Vagina (tissue), 2 donors: ENCODE measurements around the gene MBTPS1. TPM values are rescaled to one million over a fixed set of nuclear protein-coding genes. Genes with fewer than 3 reads are reported as not detected.

Source experiments
- DNase-seq, 2 donors: peaks; one replicate each; pipeline ENCODE4 v3.0.0-alpha.2; 2017; ENCODE audit errors: extremely low spot score in 2 of 2
- H3K27ac ChIP-seq: fragments of 200-600 bp; sonication (generic); one replicate; pipeline ENCODE4 v1.5.1; 2019
- H3K27me3 ChIP-seq: fragments of 200-600 bp; sonication (generic); one replicate; pipeline ENCODE4 v1.5.1; 2019
- H3K36me3 ChIP-seq, 2 donors: fragments of 200-600 bp; sonication (generic); one replicate each; pipeline ENCODE4 v1.5.1; 2017 to 2019
- H3K4me1 ChIP-seq: fragments of 200-600 bp; sonication (generic); one replicate; pipeline ENCODE4 v1.5.1; 2019
- H3K4me3 ChIP-seq, 2 donors: fragments of 200-600 bp; sonication (generic); 1 replicate in 1 of 2; 2 replicates in 1 of 2; pipeline ENCODE4 v1.5.1; 2016 to 2019
- H3K9me3 ChIP-seq: fragments of 200-600 bp; sonication (generic); one replicate; pipeline ENCODE4 v1.5.1; 2019
- CTCF ChIP-seq, 3 experiments: fragments of 450-650 bp in 2 of 3; fragments of 200-600 bp in 1 of 3; sonication (generic) in 1 of 3; IDR thresholded peaks; one replicate each; pipeline ENCODE4 v1.5.1; 2017 to 2019; ENCODE audit warnings: antibody characterized with exemption in 3 of 3, mild to moderate bottlenecking in 2 of 3, moderate library complexity in 2 of 3
- POLR2A ChIP-seq, 2 donors: fragments of 450-650 bp; IDR thresholded peaks; one replicate each; pipeline ENCODE4 v1.6.1; 2017; ENCODE audit warnings: antibody characterized with exemption in 2 of 2, mild to moderate bottlenecking in 2 of 2, moderate library complexity in 2 of 2
- POLR2AphosphoS5 ChIP-seq, 2 donors: sonication (generic); formaldehyde crosslinking; IDR thresholded peaks; one replicate each; pipeline ENCODE4 v1.9.0; 2017; ENCODE audit warnings: antibody characterized with exemption in 2 of 2, mild to moderate bottlenecking in 2 of 2, low read depth in 1 of 2; ENCODE audit not compliant: insufficient read depth in 1 of 2
- intact Hi-C: fragments of 100-400 bp; cut with DNase I; formaldehyde crosslinking; loops from one replicate; pipeline ENCODE4 v1.15.1; 2023
- total RNA-seq: library from RNA; depleted of rRNA; stranded (reverse); fragments of >200 nt; gene quantifications from one replicate; pipeline ENCODE4 v1.2.3, GENCODE V29; 2016

MBTPS1 gene
- total RNA-seq, 1 donor from 2014 or later = 71.0 TPM

DNA sequence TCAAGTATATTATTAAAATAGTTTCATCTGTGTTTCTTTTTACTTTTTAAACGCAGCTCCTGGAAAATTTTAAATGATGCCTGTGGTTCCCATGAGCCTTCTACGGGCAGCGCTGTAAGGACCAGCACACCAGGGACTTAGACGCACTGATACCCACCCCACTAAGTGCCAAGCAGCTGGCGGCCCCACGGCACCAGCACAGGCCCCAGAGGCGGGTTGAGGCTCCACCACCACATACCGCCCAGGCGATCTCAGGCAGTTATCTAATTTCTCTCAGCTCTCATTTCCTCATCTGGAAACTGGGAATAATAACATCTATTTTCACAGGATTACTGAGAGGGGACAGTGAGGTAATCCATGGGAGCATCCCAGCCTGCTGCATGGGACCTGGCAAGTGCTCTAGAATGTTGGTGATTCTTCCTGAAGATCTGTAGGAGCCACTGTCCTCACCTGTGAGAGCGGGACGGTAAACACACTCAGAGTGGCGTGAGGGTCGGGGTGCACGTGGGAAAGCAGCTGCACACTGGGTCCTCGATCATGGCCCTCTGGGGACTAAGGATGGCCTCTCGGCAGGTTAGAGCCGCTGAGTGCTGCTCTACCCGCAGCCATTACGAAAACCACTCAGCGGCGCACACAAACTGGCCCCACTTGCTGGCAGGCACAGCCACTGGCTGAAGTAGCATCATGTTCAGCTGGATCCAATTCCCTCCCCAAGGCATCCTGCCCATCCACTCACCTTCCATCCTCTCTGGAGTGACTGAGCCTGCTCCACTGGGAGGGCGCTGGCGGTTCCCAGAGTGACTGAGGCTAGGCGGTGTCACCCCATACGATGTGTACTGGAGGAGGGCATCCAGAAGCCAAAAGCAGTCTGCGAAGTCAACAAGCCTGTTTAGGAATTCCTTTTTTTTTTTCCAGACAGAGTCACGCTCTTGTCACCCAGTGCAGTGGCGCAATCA, 56.5 kb downstream of the MBTPS1 start:
- TF ChIP-seq POLR2A (IDR thresholded peaks at IDR 0.05) (no peak), POLR2AphosphoS5 (IDR thresholded peaks at IDR 0.05; ENCODE audit: insufficient read depth in 1 of 2, low read depth in 1 of 2) (no peak), CTCF (IDR thresholded peaks at IDR 0.05) (no peak)
- H3K27ac ChIP-seq = no peak overlapping the region
- intact Hi-C loops = loop anchor here (10.0 kb wide), 1 partner anchor 95 kb away; the partner anchor contains the start of gene NECAB2
- no peaks in the 10 kb centered on the region for H3K4me1 ChIP-seq
- no peak overlapping the region for H3K4me3 ChIP-seq
- no peak for DNase-seq
- H3K9me3 ChIP-seq = no peaks in the 10 kb centered on the region
- no peaks in the 10 kb centered on the region for H3K27me3 ChIP-seq
- H3K36me3 ChIP-seq = peaks cover 0 to 81% of the 10 kb centered on the region in 2 donors

DNA sequence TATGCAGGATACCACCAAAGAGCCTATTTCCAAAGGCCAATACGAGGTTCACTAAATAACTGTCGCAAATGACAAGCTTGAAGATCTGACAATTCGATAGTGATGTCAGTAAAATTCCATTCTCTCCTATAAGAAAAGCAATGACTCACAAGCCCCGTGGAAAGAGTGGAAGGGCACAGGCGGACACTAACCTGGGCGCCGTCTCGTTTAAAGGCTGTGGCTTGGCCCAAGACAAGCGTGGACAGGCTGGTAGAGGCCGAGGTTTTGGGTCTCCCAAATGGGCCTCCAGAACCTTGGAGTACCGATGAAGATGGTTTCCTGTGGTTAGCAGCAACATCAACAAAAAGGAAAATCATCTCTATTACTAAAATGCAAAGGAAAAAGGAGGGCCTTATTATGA, 57.6 kb downstream of the MBTPS1 start:
- Histone ChIP-seq H3K4me1 (no peaks in the 10 kb centered on the region), H3K36me3 (peaks cover 0 to 84% of the 10 kb centered on the region in 2 donors), H3K4me3 (no peak overlapping the region), H3K27me3 (no peaks in the 10 kb centered on the region), H3K9me3 (no peaks in the 10 kb centered on the region), H3K27ac (no peak overlapping the region)
- DNase-seq = no peak
- TF ChIP-seq CTCF (IDR thresholded peaks at IDR 0.05) (no peak), POLR2AphosphoS5 (IDR thresholded peaks at IDR 0.05; ENCODE audit: insufficient read depth in 1 of 2, low read depth in 1 of 2) (no peak), POLR2A (IDR thresholded peaks at IDR 0.05) (no peak)
- intact Hi-C loops = no loop called here

DNA sequence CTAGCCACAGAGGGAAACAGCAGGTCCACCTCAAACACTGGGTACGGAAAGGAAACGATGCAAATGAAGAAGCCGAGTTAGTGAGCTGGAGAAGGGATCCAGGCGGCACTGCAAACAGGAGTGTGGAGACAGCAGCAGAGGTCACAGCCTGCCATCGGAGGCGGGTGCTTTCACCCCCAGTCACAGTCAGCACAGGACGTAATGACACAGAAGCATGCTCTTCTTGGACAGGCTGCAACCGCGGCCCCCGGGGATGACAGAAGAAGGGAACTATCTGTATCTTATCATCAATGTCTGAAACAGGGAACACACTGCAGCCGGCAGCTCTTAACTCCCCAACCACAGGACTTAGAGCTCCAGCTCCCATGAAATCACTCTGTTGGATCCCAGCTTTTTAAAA, 58.1 kb downstream of the MBTPS1 start:
- intact Hi-C loops = no loop called here
- TF ChIP-seq POLR2A (IDR thresholded peaks at IDR 0.05) (no peak), CTCF (IDR thresholded peaks at IDR 0.05) (no peak), POLR2AphosphoS5 (IDR thresholded peaks at IDR 0.05; ENCODE audit: insufficient read depth in 1 of 2, low read depth in 1 of 2) (no peak)
- Histone ChIP-seq H3K36me3 (peaks cover 0 to 88% of the 10 kb centered on the region in 2 donors), H3K9me3 (no peaks in the 10 kb centered on the region), H3K4me3 (no peak overlapping the region), H3K27ac (no peak overlapping the region), H3K4me1 (no peaks in the 10 kb centered on the region), H3K27me3 (no peaks in the 10 kb centered on the region)
- DNase-seq = no peak

GRCh38 chr16:84058211-84058610, 58.5 kb downstream of the MBTPS1 start:
- no peak overlapping the region for H3K27ac ChIP-seq
- TF ChIP-seq POLR2A (IDR thresholded peaks at IDR 0.05) (no peak), POLR2AphosphoS5 (IDR thresholded peaks at IDR 0.05; ENCODE audit: insufficient read depth in 1 of 2, low read depth in 1 of 2) (no peak), CTCF (IDR thresholded peaks at IDR 0.05) (no peak)
- no peak for DNase-seq
- intact Hi-C loops = no loop called here
- no peaks in the 10 kb centered on the region for H3K4me1 ChIP-seq
- H3K27me3 ChIP-seq = no peaks in the 10 kb centered on the region
- peaks cover 0 to 92% of the 10 kb centered on the region in 2 donors for H3K36me3 ChIP-seq
- H3K4me3 ChIP-seq = no peak overlapping the region
- H3K9me3 ChIP-seq = no peaks in the 10 kb centered on the region

DNA sequence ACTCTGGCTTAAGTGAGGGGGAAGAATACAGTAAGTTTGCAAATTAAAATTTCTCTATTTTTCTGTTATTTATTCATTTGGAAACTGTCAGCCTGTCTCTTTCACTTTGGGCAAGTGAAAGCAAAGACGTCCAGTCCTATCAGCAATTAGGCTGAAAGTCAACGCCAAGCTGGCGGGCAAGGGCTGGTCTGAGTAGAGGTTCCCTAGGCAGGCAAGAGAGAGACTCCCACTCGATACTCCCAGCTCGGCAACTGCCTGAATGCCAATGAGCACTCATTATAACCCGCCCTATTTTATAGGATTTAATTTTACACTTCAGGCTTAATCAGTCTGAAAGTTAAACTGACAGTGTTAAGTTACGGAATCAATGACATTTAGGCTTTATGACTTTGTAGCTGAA, 59.8 kb downstream of the MBTPS1 start:
- Histone ChIP-seq H3K36me3 (peaks cover 0 to 94% of the 10 kb centered on the region in 2 donors), H3K9me3 (no peaks in the 10 kb centered on the region), H3K4me3 (no peak overlapping the region), H3K27me3 (no peaks in the 10 kb centered on the region), H3K4me1 (no peaks in the 10 kb centered on the region), H3K27ac (no peak overlapping the region)
- intact Hi-C loops = no loop called here
- no peak for DNase-seq
- no peak for TF ChIP-seq POLR2AphosphoS5 (IDR thresholded peaks at IDR 0.05; ENCODE audit: insufficient read depth in 1 of 2, low read depth in 1 of 2)
- no peak for TF ChIP-seq CTCF (IDR thresholded peaks at IDR 0.05)
- no peak for TF ChIP-seq POLR2A (IDR thresholded peaks at IDR 0.05)
